ENCODE results near the gene IGFBP5.

IGFBP5 gene

GRCh38 chr2:216663106-216663505 lies 32.2 kb downstream of the IGFBP5 start:
- no peak for ATAC-seq

GRCh38 chr2:216661639-216662375 lies 33.5 kb downstream of the IGFBP5 start:
- no peak for ATAC-seq

- no peak for ATAC-seq
Measured at GRCh38 chr2:216661051-216661450, 34.3 kb downstream of the IGFBP5 start.

GRCh38 chr2:216660496-216660895 lies 34.9 kb downstream of the IGFBP5 start:
- no peak for ATAC-seq

GRCh38 chr2:216659276-216659675 lies 36.1 kb downstream of the IGFBP5 start:
- no peak for ATAC-seq

GRCh38 chr2:216658757-216659156 lies 36.6 kb downstream of the IGFBP5 start:
- no peak for ATAC-seq

GRCh38 chr2:216657980-216658379 lies 37.4 kb downstream of the IGFBP5 start:
- ATAC-seq = no peak

GRCh38 chr2:216657086-216657855 lies 38.1 kb downstream of the IGFBP5 start:
- no peak for ATAC-seq

- ATAC-seq = no peak
Measured at GRCh38 chr2:216654528-216655052, 40.8 kb downstream of the IGFBP5 start.

GRCh38 chr2:216653931-216654365 lies 41.4 kb downstream of the IGFBP5 start:
- no peak for ATAC-seq

GRCh38 chr2:216653093-216653799 lies 42.1 kb downstream of the IGFBP5 start:
- ATAC-seq = no peak

GRCh38 chr2:216652566-216652965 lies 42.8 kb downstream of the IGFBP5 start:
- ATAC-seq = no peak

- no peak for ATAC-seq
Measured at GRCh38 chr2:216651351-216651881, 43.9 kb downstream of the IGFBP5 start.

- ATAC-seq = no peak
Measured at GRCh38 chr2:216650626-216651257, 44.6 kb downstream of the IGFBP5 start.

GRCh38 chr2:216649574-216649973 lies 45.8 kb downstream of the IGFBP5 start:
- no peak for ATAC-seq

- no peak for ATAC-seq
Measured at GRCh38 chr2:216648105-216648504, 47.2 kb downstream of the IGFBP5 start.

- ATAC-seq = no peak
Measured at GRCh38 chr2:216646116-216646515, 49.2 kb downstream of the IGFBP5 start.

GRCh38 chr2:216645636-216645950 lies 49.8 kb downstream of the IGFBP5 start:
- ATAC-seq = no peak

- ATAC-seq = no peak
Measured at GRCh38 chr2:216644842-216645635, 50.3 kb downstream of the IGFBP5 start.

- ATAC-seq = no peak
Measured at GRCh38 chr2:216643986-216644659, 51.2 kb downstream of the IGFBP5 start.

- no peak for ATAC-seq
Measured at GRCh38 chr2:216637472-216637871, 57.9 kb downstream of the IGFBP5 start.
